K562 (cell line): ENCODE measurements around the gene IL4I1. TPM values are rescaled to one million over a fixed set of nuclear protein-coding genes. Genes with fewer than 3 reads are reported as not detected.

Experiments
- ADNP ChIP-seq: fragments of 200-800 bp; sonication (Bioruptor generic); IDR thresholded peaks from 2 replicates; pipeline ENCODE4 v1.6.1; 2016; ENCODE audit warnings: missing genetic modification characterization, missing compliant biosample characterization
- ATF4 ChIP-seq: fragments of 450-650 bp; formaldehyde crosslinking; IDR thresholded peaks from 2 replicates; pipeline ENCODE4 v1.4.0; 2022; ENCODE audit warnings: mild to moderate bottlenecking, moderate library complexity
- CREB3L1 ChIP-seq: fragments of 450-650 bp; IDR thresholded peaks from 2 replicates; pipeline ENCODE4 v1.6.1; 2014; ENCODE audit warnings: low read depth, mild to moderate bottlenecking, moderate library complexity, borderline replicate concordance
- MGA ChIP-seq: fragments of 450-650 bp; IDR thresholded peaks from 2 replicates; pipeline ENCODE4 v1.6.1; 2016; ENCODE audit warnings: mild to moderate bottlenecking, moderate library complexity
- NR0B1 ChIP-seq: fragments of 450-650 bp; IDR thresholded peaks from one replicate; pipeline ENCODE4 v1.6.1; 2018; ENCODE audit warnings: mild to moderate bottlenecking, moderate library complexity; ENCODE audit not compliant: partially characterized antibody
- POLR2G ChIP-seq: fragments of 200-400 bp; formaldehyde crosslinking; IDR thresholded peaks from 2 replicates; pipeline ENCODE4 v1.6.1; 2017; ENCODE audit warnings: low read depth, mild to moderate bottlenecking, antibody characterized with exemption, low read length, moderate library complexity
- SMARCA4 ChIP-seq: fragments of 450-650 bp; IDR thresholded peaks from 2 replicates; pipeline ENCODE4 v1.6.1; 2016
- SRSF1 ChIP-seq: fragments of 200-400 bp; formaldehyde crosslinking; IDR thresholded peaks from 2 replicates; pipeline ENCODE4 v1.6.1; 2017; ENCODE audit warnings: mild to moderate bottlenecking, low read depth, low read length, moderate library complexity
- ZBTB17 ChIP-seq: fragments of 450-650 bp; formaldehyde crosslinking; IDR thresholded peaks from 2 replicates; pipeline ENCODE4 v1.4.0; 2020; ENCODE audit warnings: mild to moderate bottlenecking
- ZC3H4 ChIP-seq: sonication (generic); formaldehyde crosslinking; IDR thresholded peaks from 2 replicates; pipeline ENCODE4 v1.9.0; 2021; ENCODE audit warnings: missing genetic modification reagents, borderline replicate concordance
- polyA plus RNA-seq, 8 experiments: library from polyadenylated mRNA; depleted of rRNA in 4 of 8; stranded (reverse) in 5 of 8; unstranded in 3 of 8; fragments of >200 nt; fragmentation: Nextera tagmentation in 2 of 8; fragmentation: Illumina TruSeq in 1 of 8; extraction: Ambion mirVana in 2 of 8; extraction: Trizol in 1 of 8; gene quantifications; 2 replicates each; pipeline versions ENCODE4 v1.2.1 to v1.2.3, GENCODE V29; 2011 to 2014; ENCODE audit warnings: inconsistent platforms in 1 of 8, missing spikeins in 1 of 8
- total RNA-seq, 7 experiments: library from RNA; depleted of rRNA in 6 of 7; stranded (reverse); fragments of >200 nt in 6 of 7; fragmentation: Illumina TruSeq in 2 of 7; extraction: Trizol in 2 of 7; gene quantifications; 2 replicates each; pipeline versions ENCODE4 v1.2.1 to v1.2.3, GENCODE V29; 2011 to 2021; ENCODE audit warnings: low replicate concordance in 1 of 7

The IL4I1 gene
- total and polyA plus RNA-seq, 9 of the 15 experiments (the other 6 are each of a cell fraction or from before 2014, with no cell fraction given), result 0.06 to 0.95 (median 0.43) TPM; not detected in 2

GRCh38 chr19:49847731-49848696, 48.7 kb downstream of the IL4I1 start (continued):
- TF ChIP-seq MGA (peak; percentile 95), SRSF1 (no peak), SMARCA4 (peak; percentile 85), ZBTB17 (CRISPR knock-in tag) (no peak), ZC3H4 (CRISPR knock-in tag) (no peak), NR0B1 (no peak), CREB3L1 (no peak), ATF4 (no peak), POLR2G (no peak), ADNP (tag) (0 out of 2 replicates have a peak, but pooled peaks have one; percentile 71)
